Colonic mucosa (tissue), 4 donors: ENCODE results near the gene TIMP3. TPM values are rescaled to one million over a fixed set of nuclear protein-coding genes. Genes with fewer than 3 reads are reported as not detected.

Source experiments
- DNase-seq: peaks from one replicate; pipeline ENCODE4 v3.0.0-alpha.2; 2020
- H3K27ac ChIP-seq: fragments of 200-600 bp; one replicate; pipeline ENCODE4 v1.8.0; 2021
- H3K27me3 ChIP-seq: fragments of 200-600 bp; one replicate; pipeline ENCODE4 v1.8.0; 2021
- H3K36me3 ChIP-seq: fragments of 200-600 bp; one replicate; pipeline ENCODE4 v1.8.0; 2021
- H3K4me1 ChIP-seq: fragments of 200-600 bp; one replicate; pipeline ENCODE4 v1.8.0; 2021; ENCODE audit warnings: mild to moderate bottlenecking
- H3K4me3 ChIP-seq: fragments of 200-600 bp; one replicate; pipeline ENCODE4 v1.8.0; 2021
- H3K9ac ChIP-seq, 2 donors: one replicate each; pipeline ENCODE4 v1.7.0; 2013; ENCODE audit warnings: control low read depth in 2 of 2, low read depth in 2 of 2, low read length in 2 of 2
- H3K9me3 ChIP-seq: fragments of 200-600 bp; one replicate; pipeline ENCODE4 v1.8.0; 2021
- CTCF ChIP-seq: fragments of 200-600 bp; IDR thresholded peaks from one replicate; pipeline ENCODE4 v1.8.0; 2022; ENCODE audit warnings: antibody characterized with exemption, mild to moderate bottlenecking
- intact Hi-C: fragments of 100-400 bp; cut with DNase I; formaldehyde crosslinking; loops from one replicate; pipeline ENCODE4 v1.14.1; 2022
- total RNA-seq, 2 donors: library from RNA; stranded (reverse); fragmentation: NEBNext Ultra II Directional in 1 of 2; extraction: Animal tissue kit (Norgen Biotek cat#: 25700) in 1 of 2; gene quantifications; one replicate each; pipeline ENCODE4 v1.2.1, GENCODE V29; 2021
- donor health status: healthy.
- donor health status: DM: no; HTN: no; CAD: no.
- donor health status: DM: no; HTN: no; CAD: no.

The TIMP3 gene
- total RNA-seq, 2 donors from 2014 or later: 13.3 to 33.6 TPM

- no peak overlapping the region for H3K27ac ChIP-seq
- intact Hi-C loops: no loop called here
Observed at GRCh38 chr22:32795214-32795596, 6.3 kb upstream of the TIMP3 start.

GRCh38 chr22:32796865-32797573 lies 4.5 kb upstream of the TIMP3 start:
- H3K4me3 ChIP-seq: no peak overlapping the region
- no peaks in the 10 kb centered on the region for H3K4me1 ChIP-seq
- H3K36me3 ChIP-seq: no peaks in the 10 kb centered on the region
- no peak overlapping the region for H3K27ac ChIP-seq
- peak; percentile 90 for TF ChIP-seq CTCF
- intact Hi-C loops: loop anchor here (2.0 kb wide), 2 partner anchors 136 to 268 kb away; no protein-coding TSS in a partner anchor
- peaks cover 12% of the 10 kb centered on the region for H3K27me3 ChIP-seq
- peak; percentile 69 for DNase-seq
- no peak overlapping the region for H3K9ac ChIP-seq
- H3K9me3 ChIP-seq: no peaks in the 10 kb centered on the region

More at GRCh38 chr22:32795214-32795596, 6.3 kb upstream of the TIMP3 start:
- no peaks in the 10 kb centered on the region for H3K36me3 ChIP-seq
- no peaks in the 10 kb centered on the region for H3K4me1 ChIP-seq
- no peak overlapping the region for H3K4me3 ChIP-seq
- no peaks in the 10 kb centered on the region for H3K9me3 ChIP-seq
- TF ChIP-seq CTCF: no peak
- no peak for DNase-seq
- no peaks in the 10 kb centered on the region for H3K27me3 ChIP-seq
- H3K9ac ChIP-seq: no peak overlapping the region

GRCh38 chr22:32799496-32799895 lies 2.0 kb upstream of the TIMP3 start:
- DNase-seq: no peak
- no peak overlapping the region for H3K9ac ChIP-seq
- no peaks in the 10 kb centered on the region for H3K4me1 ChIP-seq
- TF ChIP-seq CTCF: no peak
- intact Hi-C loops: no loop called here
- no peak overlapping the region for H3K27ac ChIP-seq
- no peak overlapping the region for H3K4me3 ChIP-seq
- H3K9me3 ChIP-seq: no peaks in the 10 kb centered on the region
- peaks cover 14% of the 10 kb centered on the region for H3K27me3 ChIP-seq
- no peaks in the 10 kb centered on the region for H3K36me3 ChIP-seq

GRCh38 chr22:32800158-32800882 lies 1.2 kb upstream of the TIMP3 start:
- Histone ChIP-seq H3K36me3 (no peaks in the 10 kb centered on the region), H3K27ac (peak overlapping the region; percentile 40), H3K4me1 (no peaks in the 10 kb centered on the region), H3K9ac (no peak overlapping the region), H3K9me3 (no peaks in the 10 kb centered on the region), H3K27me3 (peaks cover 14% of the 10 kb centered on the region), H3K4me3 (no peak overlapping the region)
- DNase-seq: no peak
- intact Hi-C loops: no loop called here
- TF ChIP-seq CTCF: no peak

GRCh38 chr22:32800994-32801536 lies 440 bp upstream of the TIMP3 start:
- no peaks in the 10 kb centered on the region for H3K9me3 ChIP-seq
- H3K27ac ChIP-seq: peak overlapping the region; percentile 40
- H3K4me1 ChIP-seq: no peaks in the 10 kb centered on the region
- H3K9ac ChIP-seq: peak overlapping the region in 1 of 2 donors; percentile 42
- H3K36me3 ChIP-seq: no peaks in the 10 kb centered on the region
- H3K4me3 ChIP-seq: peak overlapping the region; percentile 43
- no peak for TF ChIP-seq CTCF
- intact Hi-C loops: no loop called here
- H3K27me3 ChIP-seq: peaks cover 14% of the 10 kb centered on the region
- DNase-seq: no peak
